Nephron (organoid): ENCODE results near the gene HOXD9.

Experiments used
- H3K27ac Mint-ChIP-seq, 3 experiments: 2 replicates each; pipeline ENCODE4 v1.8.0; 2020; ENCODE audit warnings: mixed read lengths in 3 of 3, mild to moderate bottlenecking in 2 of 3, moderate library complexity in 1 of 3
- H3K27me3 Mint-ChIP-seq: 2 replicates; pipeline ENCODE4 v1.8.0; 2021; ENCODE audit warnings: low read depth, mild to moderate bottlenecking, moderate library complexity, mixed read lengths
- H3K36me3 Mint-ChIP-seq: 2 replicates; pipeline ENCODE4 v1.8.0; 2020; ENCODE audit warnings: low read depth, mixed read lengths
- H3K4me1 Mint-ChIP-seq: 2 replicates; pipeline ENCODE4 v1.8.0; 2020; ENCODE audit warnings: mixed read lengths
- H3K4me3 Mint-ChIP-seq, 3 experiments: 2 replicates each; pipeline ENCODE4 v1.8.0; 2020; ENCODE audit warnings: mild to moderate bottlenecking in 3 of 3, mixed read lengths in 3 of 3, moderate library complexity in 2 of 3
- H3K9me3 Mint-ChIP-seq: 2 replicates; pipeline ENCODE4 v1.8.0; 2020; ENCODE audit warnings: mixed read lengths
- CTCF ChIP-seq, 3 experiments: fragments of 200-600 bp; sonication (generic); IDR thresholded peaks; one replicate each; pipeline ENCODE4 v1.5.0; 2021; ENCODE audit warnings: antibody characterized with exemption in 3 of 3; ENCODE audit not compliant: unreplicated experiment in 3 of 3

Gene HOXD9

GRCh38 chr2:176103742-176104315 lies 18.7 kb upstream of the HOXD9 start:
- peak overlapping the region; percentile 9 to 86 (median 48) for H3K4me3 Mint-ChIP-seq
- H3K9me3 Mint-ChIP-seq = no peaks in the 10 kb centered on the region
- H3K27ac Mint-ChIP-seq = peak overlapping the region in 2 of 3 experiments; percentile 7 to 94
- no peak for TF ChIP-seq CTCF (IDR thresholded peaks at IDR 0.05; ENCODE audit: unreplicated experiment in 3 of 3)
- H3K27me3 Mint-ChIP-seq = peaks cover 96% of the 10 kb centered on the region
- H3K4me1 Mint-ChIP-seq = peaks cover 27% of the 10 kb centered on the region
- H3K36me3 Mint-ChIP-seq = peaks cover 4% of the 10 kb centered on the region

GRCh38 chr2:176104316-176105077 lies 18.0 kb upstream of the HOXD9 start:
- no peaks in the 10 kb centered on the region for H3K9me3 Mint-ChIP-seq
- H3K4me1 Mint-ChIP-seq = peaks cover 31% of the 10 kb centered on the region
- peaks cover 96% of the 10 kb centered on the region for H3K27me3 Mint-ChIP-seq
- no peak for TF ChIP-seq CTCF (IDR thresholded peaks at IDR 0.05; ENCODE audit: unreplicated experiment in 3 of 3)
- peaks cover 11% of the 10 kb centered on the region for H3K36me3 Mint-ChIP-seq
- peak overlapping the region; percentile 69 to 86 (median 82) for H3K4me3 Mint-ChIP-seq
- peak overlapping the region in 2 of 3 experiments; percentile 7 to 94 for H3K27ac Mint-ChIP-seq

- Mint-ChIP-seq H3K27me3 (peaks cover 96% of the 10 kb centered on the region), H3K4me1 (peaks cover 32% of the 10 kb centered on the region), H3K36me3 (peaks cover 18% of the 10 kb centered on the region), H3K9me3 (no peaks in the 10 kb centered on the region), H3K4me3 (peak overlapping the region; percentile 69 to 86 (median 82)), H3K27ac (peak overlapping the region in 1 of 3 experiments; percentile 94)
- TF ChIP-seq CTCF (IDR thresholded peaks at IDR 0.05; ENCODE audit: unreplicated experiment in 3 of 3) = no peak
Measured at GRCh38 chr2:176105078-176105729, 17.3 kb upstream of the HOXD9 start.

- peak overlapping the region in 2 of 3 experiments; percentile 6 to 94 for H3K27ac Mint-ChIP-seq
- H3K4me3 Mint-ChIP-seq = peak overlapping the region; percentile 51 to 86 (median 82)
- H3K27me3 Mint-ChIP-seq = peaks cover 96% of the 10 kb centered on the region
- H3K9me3 Mint-ChIP-seq = no peaks in the 10 kb centered on the region
- peaks cover 23% of the 10 kb centered on the region for H3K36me3 Mint-ChIP-seq
- peaks cover 32% of the 10 kb centered on the region for H3K4me1 Mint-ChIP-seq
- no peak for TF ChIP-seq CTCF (IDR thresholded peaks at IDR 0.05; ENCODE audit: unreplicated experiment in 3 of 3)
Measured at GRCh38 chr2:176105730-176106580, 16.6 kb upstream of the HOXD9 start.

GRCh38 chr2:176106581-176107539 lies 15.7 kb upstream of the HOXD9 start, which contains the start of gene HOXD11:
Gene HOXD11 (plus strand): TSS chr2:176107280. CDS start chr2:176107356, 76 bp downstream.
- Mint-ChIP-seq H3K36me3 (peaks cover 30% of the 10 kb centered on the region), H3K27me3 (peaks cover 96% of the 10 kb centered on the region), H3K4me1 (peaks cover 38% of the 10 kb centered on the region), H3K27ac (peak within 1 kb of the TSS in 2 of 3 experiments; percentile 24 to 99), H3K4me3 (peak within 1 kb of the TSS; percentile 80 to 86 (median 82)), H3K9me3 (no peaks in the 10 kb centered on the region)
- no peak for TF ChIP-seq CTCF (IDR thresholded peaks at IDR 0.05; ENCODE audit: unreplicated experiment in 3 of 3)
